Raji (cell line): ENCODE results near the gene PDE7B.

Experiments used
- POLR2A ChIP-seq: IDR thresholded peaks from 2 replicates; pipeline ENCODE4 v1.6.1; 2011; ENCODE audit warnings: low read depth, low read length, control low read depth; ENCODE audit not compliant: insufficient read depth

PDE7B gene

DNA sequence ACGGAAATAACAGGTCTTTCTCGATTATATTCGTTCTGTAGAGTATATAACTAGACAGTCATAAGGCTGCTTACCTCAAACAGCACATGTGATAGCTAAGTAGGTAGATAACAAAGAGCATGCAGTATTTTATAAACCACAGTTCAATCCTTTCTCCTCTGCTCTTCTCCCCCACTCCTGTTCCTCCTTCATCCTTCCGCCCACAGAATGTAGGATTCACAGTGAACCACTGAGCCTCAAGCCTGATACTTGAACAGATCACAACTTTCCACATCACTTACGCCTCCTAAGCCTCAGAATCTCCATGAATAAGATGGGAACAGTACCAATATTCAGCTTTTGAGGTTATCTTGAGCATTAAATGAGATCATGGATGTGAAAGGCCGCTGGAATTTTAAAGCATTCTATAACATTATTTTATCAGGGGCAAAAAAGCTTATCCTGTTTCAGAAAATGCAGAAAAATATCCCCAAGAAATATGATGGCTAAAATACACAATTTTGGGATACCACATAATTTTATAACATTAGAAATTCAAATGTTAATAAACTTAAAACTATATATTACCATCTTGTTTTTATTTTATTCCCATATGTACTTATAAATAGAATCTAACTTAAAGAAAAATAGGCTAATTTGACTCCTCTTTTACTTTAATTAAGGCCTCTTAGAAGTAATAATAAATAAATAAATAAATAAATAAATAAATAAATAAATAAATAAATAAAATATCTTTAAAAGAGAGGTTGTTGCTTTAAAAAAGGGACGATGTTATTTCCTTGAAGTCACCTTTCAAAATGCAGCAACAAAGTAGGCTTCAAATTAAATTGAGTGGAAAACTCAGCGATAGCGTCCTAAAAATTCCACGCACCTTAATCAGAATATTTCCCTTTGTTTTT, 365.3 kb downstream of the PDE7B start:
- TF ChIP-seq POLR2A = no peak

DNA sequence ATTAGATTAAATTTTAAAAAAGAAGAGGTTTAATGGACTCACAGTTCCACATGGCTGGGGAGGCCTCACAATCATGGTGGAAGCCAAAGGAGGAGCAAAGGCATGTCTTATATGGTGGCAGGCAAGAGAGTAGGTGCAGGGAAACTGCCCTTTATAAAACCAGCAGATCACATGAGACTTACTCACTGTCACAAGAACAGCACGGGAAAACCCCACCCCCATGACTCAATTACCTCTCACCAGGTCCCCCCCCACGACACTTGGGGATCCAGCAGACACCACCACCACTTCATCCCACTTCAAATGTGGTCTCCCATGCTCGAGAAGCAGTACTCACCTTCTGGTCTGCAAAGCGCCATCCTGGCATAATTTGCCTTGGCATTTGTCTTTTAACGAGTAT, 374.0 kb downstream of the PDE7B start:
- TF ChIP-seq POLR2A = no peak

DNA sequence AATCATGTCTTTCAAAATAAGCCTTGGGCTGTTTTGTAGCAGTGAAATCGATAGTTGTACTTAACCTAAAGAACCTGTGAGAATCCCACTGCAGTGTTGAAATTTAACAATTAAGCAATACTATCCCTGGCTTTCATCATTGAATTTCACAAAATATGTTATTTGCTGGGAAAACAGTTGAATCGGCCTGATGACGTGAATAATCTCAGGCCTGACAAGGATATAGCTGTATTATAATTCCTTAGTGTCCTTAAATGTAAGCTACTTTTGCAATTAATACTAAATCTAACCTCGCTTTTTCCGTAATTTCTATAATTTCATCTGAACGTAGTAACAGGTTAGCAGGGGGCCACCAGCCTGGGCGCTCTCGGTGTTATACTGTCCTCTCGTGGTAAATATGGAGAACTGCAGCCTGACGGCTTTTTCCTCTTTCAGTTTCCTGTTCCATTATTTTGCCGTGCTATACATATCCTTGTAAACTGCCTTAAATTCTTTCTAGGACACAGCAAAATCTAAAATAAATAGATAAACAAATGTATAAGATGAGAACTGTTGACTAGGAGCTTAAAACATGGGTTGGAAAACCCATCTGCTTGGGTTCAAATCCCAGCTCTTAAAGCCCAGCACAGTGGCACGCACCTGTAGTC, 374.6 kb downstream of the PDE7B start:
- no peak for TF ChIP-seq POLR2A

DNA sequence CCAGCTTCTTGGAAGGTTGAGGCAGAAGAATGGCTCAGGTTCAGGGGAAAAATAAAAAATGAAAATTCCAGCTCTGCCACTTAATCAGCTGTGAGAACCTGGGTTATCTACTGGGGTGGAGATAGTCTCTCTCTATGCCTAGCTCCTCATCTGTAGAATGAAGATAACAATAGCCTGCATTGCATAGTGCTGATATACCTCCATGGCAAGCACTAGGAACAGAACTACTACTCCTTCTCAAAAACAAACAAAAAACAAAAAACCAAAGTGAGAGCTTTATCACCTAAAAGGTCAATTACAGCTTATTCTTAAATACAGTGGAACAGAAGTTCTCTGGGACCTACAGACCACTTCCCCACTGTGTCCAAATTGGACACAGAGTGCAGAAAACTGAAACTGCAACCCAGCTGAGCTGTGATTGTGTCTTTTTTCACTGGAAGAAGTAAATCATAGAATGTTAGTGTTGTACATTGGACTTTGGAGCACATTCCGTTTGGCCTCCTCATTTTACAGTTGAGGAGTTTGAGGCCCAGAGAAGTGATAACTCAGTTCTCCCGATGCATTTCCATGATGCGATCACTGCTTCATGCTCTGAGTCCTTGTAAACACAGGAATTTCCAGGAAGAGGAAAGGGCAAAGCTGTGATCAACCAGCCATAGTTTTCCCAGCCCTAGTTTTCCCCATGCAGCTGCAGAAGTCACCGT, 375.3 kb downstream of the PDE7B start:
- TF ChIP-seq POLR2A = no peak

DNA sequence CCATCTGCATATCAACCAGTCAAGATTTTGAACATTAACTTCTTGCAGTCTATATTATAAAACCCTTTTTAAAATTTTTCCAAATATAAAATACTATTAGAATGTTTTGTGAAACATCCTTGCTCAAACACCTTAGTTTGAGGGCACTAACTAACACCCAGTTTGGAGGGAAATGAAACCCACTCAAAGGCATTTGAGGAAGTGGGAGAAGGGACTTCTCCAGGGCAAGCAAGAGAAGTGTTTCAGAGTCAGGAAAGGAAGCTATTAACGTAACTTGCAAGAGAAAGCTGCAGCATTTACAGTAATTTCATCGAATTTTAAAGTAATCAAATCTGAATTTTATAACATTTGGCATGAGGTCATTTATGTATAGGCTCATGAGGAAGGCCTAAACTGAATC, 377.3 kb downstream of the PDE7B start:
- TF ChIP-seq POLR2A = no peak

DNA sequence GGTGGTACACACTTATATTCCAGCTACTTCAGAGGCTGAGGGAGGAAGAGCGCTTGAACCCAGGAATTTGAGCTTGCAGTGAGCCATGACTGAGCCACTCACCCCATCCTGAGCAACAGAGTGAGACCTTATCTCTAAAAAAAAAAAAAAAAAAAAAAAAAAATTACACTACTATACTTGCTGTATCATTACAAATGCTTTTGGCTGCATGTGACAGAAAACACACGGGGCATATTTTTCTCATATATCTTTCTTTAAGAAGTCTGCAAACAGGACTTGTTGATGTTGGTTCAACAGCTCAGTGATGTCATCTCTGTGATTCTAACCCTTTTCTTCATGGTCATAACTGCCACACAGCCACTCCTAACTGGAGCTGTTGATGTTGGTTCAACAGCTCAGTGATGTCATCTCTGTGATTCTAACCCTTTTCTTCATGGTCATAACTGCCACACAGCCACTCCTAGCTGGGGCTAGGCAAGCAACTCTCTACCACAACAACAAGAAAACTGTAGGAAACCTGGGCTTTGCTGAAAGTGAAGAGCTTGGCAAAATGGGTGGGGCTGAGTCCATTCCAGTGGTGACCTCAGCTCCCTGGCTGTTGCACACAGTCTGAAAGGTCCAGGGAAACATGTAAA, 378.8 kb downstream of the PDE7B start:
- TF ChIP-seq POLR2A = no peak

DNA sequence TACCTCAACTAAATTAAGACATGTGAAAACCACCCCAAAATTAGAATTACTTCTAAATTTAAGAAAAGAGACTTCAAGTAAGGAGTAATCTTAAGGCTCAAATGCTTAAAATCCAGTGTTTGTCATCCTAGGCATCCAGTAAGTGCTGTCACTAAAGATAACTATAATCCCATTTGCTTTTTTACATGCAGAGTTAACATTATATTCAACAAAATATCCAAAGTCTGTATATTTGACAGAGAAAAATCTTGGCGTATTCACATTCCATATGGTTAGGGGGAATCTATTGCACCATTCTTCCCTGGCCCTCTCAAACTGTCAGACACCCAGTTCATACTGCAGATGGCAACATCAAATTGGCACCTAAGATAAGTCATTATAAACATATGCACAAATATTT, 381.2 kb downstream of the PDE7B start:
- TF ChIP-seq POLR2A = no peak

DNA sequence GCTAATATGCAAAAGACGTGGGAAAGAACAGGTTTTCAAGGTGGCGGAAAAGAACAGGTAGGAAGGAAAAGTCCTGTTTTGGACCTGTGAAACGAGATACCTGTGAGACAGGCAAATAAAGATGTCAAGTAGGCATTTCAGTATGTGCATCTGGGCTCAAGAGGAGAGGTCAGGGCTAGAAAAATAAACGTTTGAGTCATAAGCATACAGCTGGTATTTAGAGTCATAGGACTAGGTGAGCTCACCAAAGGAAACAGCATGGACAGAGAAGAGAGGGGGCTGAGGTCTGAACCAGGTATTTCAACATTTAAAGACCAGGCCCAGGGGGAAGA, 383.7 kb downstream of the PDE7B start:
- no peak for TF ChIP-seq POLR2A

DNA sequence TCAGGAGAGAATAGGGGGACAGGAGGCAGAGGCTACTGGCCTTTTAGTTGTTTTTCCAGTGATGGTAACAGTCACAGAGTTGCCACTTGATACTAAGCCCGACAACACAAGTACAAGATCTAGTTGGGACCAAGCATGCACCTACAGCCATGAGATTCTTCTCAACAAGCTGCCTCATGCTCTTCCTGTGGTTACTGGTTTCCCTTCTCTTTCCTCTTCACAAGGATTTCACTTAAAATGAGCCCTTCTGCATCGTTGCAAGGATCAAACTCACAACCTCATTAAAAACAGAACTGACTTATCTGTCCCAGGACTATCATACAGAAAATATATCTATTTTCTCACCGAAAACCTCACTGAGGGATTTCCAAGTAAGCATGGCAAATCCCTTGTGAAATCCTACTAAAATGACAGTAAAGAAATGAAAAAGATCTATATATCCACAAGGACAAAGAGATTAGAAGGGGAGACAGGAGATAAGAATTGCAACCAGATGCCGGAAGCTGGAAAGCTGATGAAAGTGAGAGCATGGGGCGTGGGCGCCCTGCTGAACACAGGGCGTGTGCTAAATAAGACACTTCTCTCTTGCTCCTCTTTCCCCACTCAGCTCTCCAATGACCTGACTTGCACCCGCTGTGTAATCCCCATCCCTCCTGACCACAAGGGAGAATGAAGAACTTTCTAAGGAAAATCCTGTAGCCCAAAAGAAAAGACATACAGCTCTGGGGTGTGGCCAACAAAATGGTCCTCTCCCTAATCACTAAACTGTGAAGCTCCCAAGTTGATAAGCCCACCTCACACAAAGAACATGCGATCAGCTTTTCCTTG, 385.2 kb downstream of the PDE7B start:
- no peak for TF ChIP-seq POLR2A

DNA sequence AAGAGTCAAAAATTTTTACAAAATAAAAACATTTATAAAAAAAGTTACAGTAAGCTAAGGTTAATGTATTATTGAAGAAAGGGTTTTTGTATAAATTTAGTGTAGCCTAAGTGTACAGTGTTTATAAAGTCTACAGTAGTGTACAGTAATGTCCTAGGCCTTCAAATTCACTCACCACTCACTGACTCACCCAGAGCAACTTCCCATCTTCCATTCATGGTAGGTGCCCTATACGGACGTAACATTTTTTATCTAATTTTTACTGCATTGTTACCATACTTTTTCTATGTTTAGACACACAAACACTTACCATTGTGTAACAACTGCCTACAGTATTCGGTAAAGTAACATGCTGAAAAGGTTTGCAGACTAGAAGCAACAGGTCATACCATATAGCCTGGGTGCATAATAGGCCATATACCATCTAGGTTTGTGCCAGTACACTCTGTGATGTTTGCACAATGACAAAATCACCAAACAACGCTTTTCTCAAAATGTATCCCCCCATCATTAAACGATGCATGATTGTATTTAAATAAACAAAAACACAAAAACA, 392.6 kb downstream of the PDE7B start:
- TF ChIP-seq POLR2A = no peak
